ENCODE measurements around the gene PHLPP1.
"Not testable (repeated sequence)": the region's sequence is repeated elsewhere in the genome, so short reads cannot be mapped to it uniquely, and the experiment has no call there.

Gene PHLPP1

DNA sequence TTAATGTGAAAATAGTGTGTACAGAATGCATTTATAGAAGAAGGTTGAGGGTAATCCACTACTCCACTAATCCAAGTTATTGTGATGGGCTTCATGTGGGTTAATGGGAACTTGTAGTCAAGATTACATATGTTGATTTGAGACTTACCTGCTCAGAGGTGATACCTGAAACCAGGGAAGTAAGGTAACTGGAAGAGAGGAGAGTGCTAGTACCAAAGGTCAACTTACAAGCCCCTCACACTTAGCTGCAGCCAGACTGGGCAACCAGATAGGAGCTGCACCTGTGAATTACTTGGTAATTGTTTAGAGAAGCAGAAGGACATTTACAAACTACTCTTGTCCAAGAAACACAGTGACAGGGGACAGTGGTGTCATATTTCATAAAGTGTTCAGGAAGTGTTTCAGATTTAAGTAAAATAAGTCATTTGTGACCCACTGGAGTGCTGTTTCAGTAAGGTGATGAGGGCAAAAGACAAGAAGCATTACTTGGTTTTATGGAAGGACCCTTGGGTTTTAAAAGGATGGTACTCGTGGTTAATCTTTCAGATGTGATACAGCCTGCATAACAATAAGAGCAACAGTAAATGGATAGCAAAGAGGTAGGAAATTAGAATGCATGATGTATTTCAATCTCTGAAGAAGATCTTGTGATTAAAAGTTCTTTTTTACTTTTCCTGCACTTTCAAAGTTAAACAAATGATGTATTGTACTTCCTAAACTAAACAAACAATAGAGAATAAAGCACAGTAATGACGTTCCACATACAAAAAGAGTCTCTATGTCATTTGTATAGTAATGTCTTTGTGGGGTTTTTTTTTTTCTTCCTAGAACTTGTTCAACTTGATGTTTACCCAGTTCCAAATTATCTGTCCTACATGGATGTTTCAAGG, 189.3 kb downstream of the PHLPP1 start:
- Histone ChIP-seq H3K27me3 (ENCODE audit: control insufficient read depth, insufficient read depth, low read length) (no peaks in the 10 kb centered on the region), H3K4me2 (ENCODE audit: low read length) (no peak overlapping the region), H3K4me3 (ENCODE audit: low read depth, low read length) (no peak overlapping the region), H3K79me2 (no peaks in the 10 kb centered on the region), H3K9me3 (ENCODE audit: control insufficient read depth, low read length) (no peaks in the 10 kb centered on the region), H3K27ac (no peak overlapping the region), H2AFZ (no peak overlapping the region), H3K36me3 (ENCODE audit: control insufficient read depth, insufficient read depth, low read length) (no peaks in the 10 kb centered on the region), H3K9ac (no peak overlapping the region), H3K4me1 (peaks cover 8% of the 10 kb centered on the region)
- TF ChIP-seq, protein P1, sequence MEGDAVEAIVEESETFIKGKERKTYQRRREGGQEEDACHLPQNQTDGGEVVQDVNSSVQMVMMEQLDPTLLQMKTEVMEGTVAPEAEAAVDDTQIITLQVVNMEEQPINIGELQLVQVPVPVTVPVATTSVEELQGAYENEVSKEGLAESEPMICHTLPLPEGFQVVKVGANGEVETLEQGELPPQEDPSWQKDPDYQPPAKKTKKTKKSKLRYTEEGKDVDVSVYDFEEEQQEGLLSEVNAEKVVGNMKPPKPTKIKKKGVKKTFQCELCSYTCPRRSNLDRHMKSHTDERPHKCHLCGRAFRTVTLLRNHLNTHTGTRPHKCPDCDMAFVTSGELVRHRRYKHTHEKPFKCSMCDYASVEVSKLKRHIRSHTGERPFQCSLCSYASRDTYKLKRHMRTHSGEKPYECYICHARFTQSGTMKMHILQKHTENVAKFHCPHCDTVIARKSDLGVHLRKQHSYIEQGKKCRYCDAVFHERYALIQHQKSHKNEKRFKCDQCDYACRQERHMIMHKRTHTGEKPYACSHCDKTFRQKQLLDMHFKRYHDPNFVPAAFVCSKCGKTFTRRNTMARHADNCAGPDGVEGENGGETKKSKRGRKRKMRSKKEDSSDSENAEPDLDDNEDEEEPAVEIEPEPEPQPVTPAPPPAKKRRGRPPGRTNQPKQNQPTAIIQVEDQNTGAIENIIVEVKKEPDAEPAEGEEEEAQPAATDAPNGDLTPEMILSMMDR (IDR thresholded peaks at IDR 0.05) = no peak

DNA sequence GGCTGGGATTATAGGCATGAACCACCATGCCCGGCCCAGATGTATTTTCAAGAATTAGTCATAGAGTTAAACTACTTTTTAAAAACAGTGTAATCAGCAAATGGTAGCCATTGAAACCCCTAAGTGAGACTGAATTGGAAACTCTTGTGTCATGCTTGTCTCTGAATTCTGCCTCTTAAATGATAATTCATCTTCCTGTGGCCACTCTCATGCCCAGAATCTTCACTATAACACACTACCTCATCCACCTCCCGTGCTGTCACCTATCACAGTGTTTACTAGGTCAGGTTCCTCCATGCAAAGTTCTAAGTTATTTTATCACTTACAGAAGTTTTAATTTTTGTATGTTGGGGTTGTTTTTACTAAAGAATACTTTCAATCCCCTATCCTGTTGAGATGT, 197.5 kb downstream of the PHLPP1 start:
- no peak overlapping the region for H3K9ac ChIP-seq
- no peak overlapping the region for H2AFZ ChIP-seq
- no peaks in the 10 kb centered on the region for H3K4me1 ChIP-seq
- TF ChIP-seq, protein P1 (IDR thresholded peaks at IDR 0.05) = no peak
- H3K9me3 ChIP-seq (ENCODE audit: control insufficient read depth, low read length) = no peaks in the 10 kb centered on the region
- H3K79me2 ChIP-seq = no peaks in the 10 kb centered on the region
- no peaks in the 10 kb centered on the region for H3K36me3 ChIP-seq (ENCODE audit: control insufficient read depth, insufficient read depth, low read length)
- no peak overlapping the region for H3K4me2 ChIP-seq (ENCODE audit: low read length)
- no peak overlapping the region for H3K4me3 ChIP-seq (ENCODE audit: low read depth, low read length)
- H3K27me3 ChIP-seq (ENCODE audit: control insufficient read depth, insufficient read depth, low read length) = no peaks in the 10 kb centered on the region
- H3K27ac ChIP-seq = no peak overlapping the region

DNA sequence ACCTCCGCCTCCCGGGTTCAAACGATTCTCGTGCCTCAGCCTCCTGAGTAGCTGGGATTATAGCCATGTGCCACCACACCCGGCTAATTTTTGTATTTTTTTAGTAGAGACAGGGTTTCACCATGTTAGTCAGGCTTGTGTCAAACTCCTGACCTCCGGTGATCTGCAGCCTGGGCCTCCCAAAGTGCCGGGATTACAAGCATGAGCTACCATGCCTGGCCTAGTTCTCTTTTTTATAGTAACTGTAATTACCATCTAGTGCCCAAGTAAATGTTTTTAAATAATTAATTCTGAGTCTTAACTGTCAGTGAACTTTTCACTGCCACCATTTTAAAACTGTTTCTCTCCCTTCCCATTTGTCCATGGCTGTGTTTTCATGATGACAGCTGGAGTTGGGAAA, 198.5 kb downstream of the PHLPP1 start:
- not testable (repeated sequence) for H3K27me3 ChIP-seq (ENCODE audit: control insufficient read depth, insufficient read depth, low read length); H3K27ac ChIP-seq; H3K36me3 ChIP-seq (ENCODE audit: control insufficient read depth, insufficient read depth, low read length); H2AFZ ChIP-seq; H3K79me2 ChIP-seq; H3K4me2 ChIP-seq (ENCODE audit: low read length); H3K9me3 ChIP-seq (ENCODE audit: control insufficient read depth, low read length); H3K4me1 ChIP-seq; H3K9ac ChIP-seq; H3K4me3 ChIP-seq (ENCODE audit: low read depth, low read length)

DNA sequence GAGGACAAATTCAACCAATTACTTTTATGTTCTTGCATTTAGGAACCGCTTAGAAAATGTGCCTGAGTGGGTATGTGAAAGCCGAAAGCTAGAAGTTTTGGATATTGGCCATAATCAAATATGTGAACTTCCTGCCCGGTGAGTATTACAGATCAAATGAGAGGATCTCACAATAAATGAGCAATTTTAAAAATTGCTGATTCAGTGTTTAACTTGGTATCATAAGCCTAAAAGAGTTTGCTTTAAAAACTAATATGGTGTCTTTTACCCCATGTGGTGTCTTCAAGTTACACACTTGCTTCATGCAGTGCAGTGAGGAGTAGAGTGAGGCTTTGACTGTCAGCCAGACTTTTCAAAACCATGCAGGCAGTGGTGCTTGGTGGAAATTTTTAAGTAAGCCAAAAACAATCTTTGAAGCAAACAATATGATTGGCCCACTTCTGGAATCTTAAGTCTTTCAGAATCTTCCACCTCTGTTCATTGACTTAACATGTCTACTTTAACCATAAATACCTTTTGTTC, 199.6 kb downstream of the PHLPP1 start:
- Histone ChIP-seq H3K9ac (no peak overlapping the region), H3K27ac (no peak overlapping the region), H2AFZ (no peak overlapping the region), H3K4me1 (no peaks in the 10 kb centered on the region), H3K9me3 (ENCODE audit: control insufficient read depth, low read length) (no peaks in the 10 kb centered on the region), H3K4me3 (ENCODE audit: low read depth, low read length) (no peak overlapping the region), H3K36me3 (ENCODE audit: control insufficient read depth, insufficient read depth, low read length) (no peaks in the 10 kb centered on the region), H3K27me3 (ENCODE audit: control insufficient read depth, insufficient read depth, low read length) (no peaks in the 10 kb centered on the region), H3K4me2 (ENCODE audit: low read length) (no peak overlapping the region), H3K79me2 (no peaks in the 10 kb centered on the region)
- TF ChIP-seq, protein P1 (IDR thresholded peaks at IDR 0.05) = no peak

DNA sequence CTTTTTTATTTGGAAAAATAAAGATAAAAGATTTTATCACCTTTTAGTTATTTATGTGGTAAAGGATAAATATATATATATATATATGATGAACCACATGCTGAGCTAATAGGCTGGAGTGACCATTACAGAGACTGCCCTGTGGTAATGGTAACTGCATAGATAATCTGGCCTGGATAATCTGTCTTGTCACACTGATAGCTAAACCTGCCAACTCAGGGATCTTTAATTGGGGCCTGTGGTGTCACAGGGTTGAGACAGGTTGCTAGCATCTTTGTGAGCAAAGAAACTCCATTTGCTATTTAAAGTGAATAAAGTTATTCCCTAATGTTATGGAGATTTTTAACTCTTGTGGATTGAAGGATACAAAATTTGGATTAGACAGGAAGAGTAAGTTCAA, 203.0 kb downstream of the PHLPP1 start:
- Histone ChIP-seq H3K36me3 (ENCODE audit: control insufficient read depth, insufficient read depth, low read length) (no peaks in the 10 kb centered on the region), H3K4me3 (ENCODE audit: low read depth, low read length) (no peak overlapping the region), H3K9ac (no peak overlapping the region), H3K27me3 (ENCODE audit: control insufficient read depth, insufficient read depth, low read length) (no peaks in the 10 kb centered on the region), H3K4me1 (no peaks in the 10 kb centered on the region), H3K9me3 (ENCODE audit: control insufficient read depth, low read length) (no peaks in the 10 kb centered on the region), H2AFZ (no peak overlapping the region), H3K79me2 (no peaks in the 10 kb centered on the region), H3K4me2 (ENCODE audit: low read length) (no peak overlapping the region), H3K27ac (no peak overlapping the region)
- TF ChIP-seq, protein P1 (IDR thresholded peaks at IDR 0.05) = no peak
